Measurements from ENCODE around the gene CBX4.

The CBX4 gene

GRCh38 chr17:79842656-79843473, 3.6 kb upstream of the CBX4 start:
- DNase-seq (ENCODE audit: low read depth in 4 of 4, low spot score in 1 of 4) = no peak

GRCh38 chr17:79842136-79842655, 3.0 kb upstream of the CBX4 start:
- no peak for DNase-seq (ENCODE audit: low read depth in 4 of 4, low spot score in 1 of 4)

- DNase-seq (ENCODE audit: low read depth in 4 of 4, low spot score in 1 of 4) = no peak
These were observed 2.3 kb upstream of the CBX4 start for GRCh38 chr17:79841369-79842135.

GRCh38 chr17:79840989-79841286, 1.7 kb upstream of the CBX4 start:
- DNase-seq (ENCODE audit: low read depth in 4 of 4, low spot score in 1 of 4) = no peak

GRCh38 chr17:79840269-79840988, 1.2 kb upstream of the CBX4 start:
- DNase-seq (ENCODE audit: low read depth in 4 of 4, low spot score in 1 of 4) = no peak

DNA sequence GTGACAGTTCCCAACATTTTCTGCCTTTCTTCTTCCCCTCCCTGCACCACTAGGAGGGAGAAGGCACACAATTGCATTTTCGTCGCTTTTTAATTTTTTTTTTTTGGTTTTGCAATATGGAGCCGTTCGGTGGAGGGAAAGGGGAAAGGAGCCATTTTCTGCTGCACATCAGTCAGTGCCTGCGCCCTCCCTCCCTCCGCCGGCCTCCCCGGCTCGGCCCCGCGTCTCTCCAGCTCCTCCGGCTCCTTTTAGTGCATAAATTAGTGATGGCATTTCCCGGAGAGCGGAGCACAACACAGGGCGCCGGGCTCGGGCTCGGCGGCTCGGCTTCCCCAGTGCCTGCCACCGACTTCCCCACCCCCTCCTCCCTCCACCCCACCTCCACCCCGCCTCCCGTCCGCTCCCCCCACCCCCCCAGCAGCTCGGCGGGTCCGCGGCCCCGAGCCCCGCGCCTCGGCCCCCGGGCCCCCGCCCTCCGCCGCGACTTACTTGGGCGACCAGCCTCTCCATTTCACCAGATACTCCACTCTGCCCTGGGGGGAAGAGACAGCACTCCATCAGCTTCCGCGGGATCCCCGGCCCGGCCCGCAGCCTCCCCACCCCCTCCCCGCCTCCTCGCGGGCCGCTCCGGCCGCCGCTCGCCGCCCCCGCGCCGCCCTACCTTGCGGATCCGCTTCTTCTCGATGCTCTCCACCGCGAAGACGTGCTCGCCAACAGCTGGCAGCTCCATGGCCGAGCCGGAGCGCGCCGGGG, 542 bp downstream of the CBX4 start:
- DNase-seq (ENCODE audit: low read depth in 4 of 4, low spot score in 1 of 4) = no peak

DNA sequence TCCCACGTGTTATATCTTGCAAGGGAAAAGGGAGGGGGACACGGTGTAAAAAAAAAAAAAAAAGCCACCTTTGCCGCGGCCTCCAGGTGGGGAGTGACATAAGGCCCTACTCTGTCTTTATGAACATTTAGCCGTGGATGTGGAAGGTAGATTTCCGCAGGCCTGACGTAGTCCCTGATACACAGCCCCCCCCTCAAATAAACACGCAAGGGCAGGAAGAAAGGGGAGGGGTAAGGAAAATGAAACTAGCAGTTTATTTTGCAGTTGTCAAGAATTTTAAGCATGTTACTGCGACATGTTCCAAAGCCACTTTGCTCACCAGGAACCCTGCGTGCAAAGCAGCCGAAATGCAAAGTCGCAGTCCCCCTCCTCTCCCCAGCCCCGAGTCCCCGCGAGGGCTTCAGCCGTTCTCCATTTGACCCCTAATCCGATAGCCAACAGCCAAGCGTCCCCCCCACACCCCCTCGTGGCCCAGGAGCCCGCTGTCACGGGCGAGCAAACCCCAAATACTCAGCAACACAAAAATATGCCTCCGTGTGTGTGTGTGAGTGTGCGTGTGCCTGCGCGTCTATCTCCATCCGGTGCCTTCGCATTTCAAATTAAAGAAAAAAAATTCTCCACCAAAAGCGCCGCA, 1.2 kb downstream of the CBX4 start:
- DNase-seq (ENCODE audit: low read depth in 4 of 4, low spot score in 1 of 4) = no peak

- DNase-seq (ENCODE audit: low read depth in 4 of 4, low spot score in 1 of 4) = no peak
These were observed 2.0 kb downstream of the CBX4 start for GRCh38 chr17:79836972-79837887.

DNA sequence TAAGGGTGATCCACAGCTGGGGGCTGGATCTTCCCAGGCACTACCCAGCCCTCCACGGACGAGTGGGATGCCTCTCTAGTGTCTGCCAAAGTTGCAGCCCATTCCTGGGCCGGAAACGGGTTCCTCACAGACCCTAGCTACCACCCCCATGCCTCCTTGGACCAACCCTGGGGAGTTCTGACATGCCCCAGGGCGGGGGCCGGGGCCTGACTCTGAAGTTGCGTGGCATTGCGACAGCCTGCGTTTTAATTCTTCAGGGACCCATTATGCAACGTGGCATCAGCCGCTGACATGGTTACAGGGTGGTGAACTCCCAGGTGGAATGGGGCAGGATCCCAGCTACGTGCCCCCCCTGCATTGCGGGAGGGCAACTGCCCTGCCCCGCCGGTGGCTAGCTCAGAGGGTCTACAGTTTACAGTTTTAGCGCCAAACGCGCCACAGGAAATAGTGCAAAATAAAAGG, 2.7 kb downstream of the CBX4 start:
- DNase-seq (ENCODE audit: low read depth in 4 of 4, low spot score in 1 of 4) = no peak

DNA sequence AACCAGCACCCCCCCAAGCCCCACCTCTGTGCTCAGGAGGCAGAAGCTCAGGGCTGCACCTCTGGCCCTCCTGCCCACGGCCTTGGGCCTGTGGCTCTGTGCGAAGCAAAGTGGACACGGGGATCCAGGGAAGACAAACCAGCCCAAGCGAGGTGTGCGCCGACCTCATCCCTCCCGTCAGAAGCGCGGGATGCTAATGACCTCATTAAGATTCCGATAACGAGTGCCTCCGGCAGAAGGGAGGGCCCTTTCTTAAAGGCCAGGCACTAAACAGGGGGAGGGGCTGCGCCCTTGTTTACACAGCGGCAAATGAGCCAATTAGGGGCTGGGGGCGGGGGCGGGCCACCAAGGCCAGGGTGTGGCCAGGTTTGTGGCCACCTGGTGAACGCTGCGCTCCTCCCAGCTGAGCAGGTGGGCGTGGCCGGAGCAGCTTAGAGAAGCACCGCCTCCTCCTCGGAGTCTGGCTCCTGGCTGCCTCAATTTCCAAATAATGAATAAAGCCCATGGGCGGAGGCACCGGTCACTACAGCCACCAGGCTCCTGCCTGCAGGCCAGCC, 3.2 kb downstream of the CBX4 start:
- DNase-seq (ENCODE audit: low read depth in 4 of 4, low spot score in 1 of 4) = no peak

GRCh38 chr17:79835470-79835899, 3.8 kb downstream of the CBX4 start:
- DNase-seq (ENCODE audit: low read depth in 4 of 4, low spot score in 1 of 4) = no peak

- no peak for DNase-seq (ENCODE audit: low read depth in 4 of 4, low spot score in 1 of 4)
These were observed 4.4 kb downstream of the CBX4 start for GRCh38 chr17:79834565-79835469.

DNA sequence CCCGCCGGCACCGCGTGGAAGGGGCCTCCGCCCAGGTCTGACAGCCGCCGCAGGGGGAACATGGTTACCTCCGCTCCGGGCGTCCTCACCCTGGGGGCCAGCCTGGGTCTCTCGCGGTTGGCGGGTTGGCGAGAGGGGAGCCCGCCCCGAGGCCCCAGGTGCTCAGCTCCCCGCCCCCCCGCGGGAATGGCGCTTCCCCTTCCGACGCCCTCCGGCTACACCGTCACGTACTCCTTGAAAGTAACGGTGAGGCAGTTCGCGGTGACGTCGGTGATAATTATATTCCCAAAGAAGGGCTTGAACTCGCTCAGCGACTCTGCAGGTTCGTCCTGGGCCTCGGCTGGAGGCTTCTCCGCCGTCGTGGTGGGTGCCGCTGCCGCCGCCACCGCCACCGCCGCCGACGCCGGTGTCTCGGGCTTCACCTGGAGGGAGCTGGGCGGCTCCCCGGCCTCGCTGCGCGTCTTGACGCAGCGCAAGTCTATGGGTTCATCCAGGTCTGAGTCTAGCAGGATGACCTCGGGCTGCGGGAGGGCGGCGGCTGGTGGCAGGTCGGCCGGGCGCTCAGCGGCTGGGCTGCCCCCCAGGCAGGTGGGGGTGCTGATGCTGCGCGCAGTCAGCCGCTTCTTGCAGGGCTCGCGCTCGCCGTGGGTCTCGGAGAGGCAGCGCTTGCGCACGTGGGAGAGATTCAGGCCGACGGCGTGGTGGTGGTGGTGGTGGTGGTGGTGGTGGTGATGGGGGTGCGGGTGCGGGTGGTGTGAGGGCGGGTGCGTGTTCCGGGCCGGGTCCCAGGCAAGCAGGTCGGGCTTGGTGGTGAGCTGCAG, 5.3 kb downstream of the CBX4 start:
- no peak for DNase-seq (ENCODE audit: low read depth in 4 of 4, low spot score in 1 of 4)

DNA sequence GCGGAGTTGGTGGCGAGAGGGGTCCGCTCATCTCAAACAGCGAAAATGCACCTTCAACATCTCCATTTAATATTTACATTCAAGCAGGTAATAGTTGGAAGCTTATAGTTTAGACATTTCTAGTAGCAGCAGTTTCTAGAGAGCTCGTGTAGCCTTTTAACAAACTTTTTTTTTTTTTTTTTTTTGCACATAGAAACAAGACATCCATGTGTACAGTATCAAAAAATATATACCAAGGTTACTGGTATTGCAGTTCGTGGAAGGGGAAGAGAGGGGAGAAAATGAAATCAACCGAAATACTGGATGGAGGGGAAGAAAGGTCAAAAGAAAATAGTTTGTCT, 6.2 kb downstream of the CBX4 start:
- DNase-seq (ENCODE audit: low read depth in 4 of 4, low spot score in 1 of 4) = no peak

GRCh38 chr17:79832218-79833109, 6.8 kb downstream of the CBX4 start:
- DNase-seq (ENCODE audit: low read depth in 4 of 4, low spot score in 1 of 4) = no peak

Data from stimulated activated CD4-positive, alpha-beta T cell treated with anti-CD3 and anti-CD28 coated beads, Interleukin-1b, Interleukin-23, amount 100 ng/mL, for 24 hours (primary cell).